NCI-H1048 (cell line): ENCODE results near the gene MTRR.
"Not testable (repeated sequence)": the region's sequence is repeated elsewhere in the genome, so short reads cannot be mapped to it uniquely, and the experiment has no call there.

Source experiments
- DNase-seq: peaks from one replicate; lab custom pipeline; 2025; lab: John Stamatoyannopoulos, UW

Gene MTRR

GRCh38 chr5:7897014-7897600 is 28.2 kb downstream of the MTRR start:
- DNase-seq: no peak

- no peak for DNase-seq
Measured at GRCh38 chr5:7902201-7902600, 33.3 kb downstream of the MTRR start.

GRCh38 chr5:7902666-7903625 is 34.0 kb downstream of the MTRR start:
- no peak for DNase-seq

- no peak for DNase-seq
Measured at GRCh38 chr5:7904170-7904569, 35.2 kb downstream of the MTRR start.

- no peak for DNase-seq
Measured at GRCh38 chr5:7907612-7908011, 38.7 kb downstream of the MTRR start.

- no peak for DNase-seq
Measured at GRCh38 chr5:7908317-7908716, 39.4 kb downstream of the MTRR start.

- DNase-seq: no peak
Measured at GRCh38 chr5:7910738-7911428, 41.9 kb downstream of the MTRR start.

- not testable (repeated sequence) for DNase-seq
Measured at GRCh38 chr5:7911429-7911771, 42.5 kb downstream of the MTRR start.

- no peak for DNase-seq
Measured at GRCh38 chr5:7916171-7916804, 47.3 kb downstream of the MTRR start.

GRCh38 chr5:7917130-7918123 is 48.5 kb downstream of the MTRR start:
- DNase-seq: no peak

- no peak for DNase-seq
Measured at GRCh38 chr5:7925961-7926695, 57.2 kb downstream of the MTRR start.

GRCh38 chr5:7926720-7927119 is 57.8 kb downstream of the MTRR start:
- no peak for DNase-seq

GRCh38 chr5:7927466-7928375 is 58.8 kb downstream of the MTRR start:
- peak; percentile 12 for DNase-seq

GRCh38 chr5:7930011-7930410 is 61.1 kb downstream of the MTRR start:
- DNase-seq: no peak

GRCh38 chr5:7941692-7942091 is 72.7 kb downstream of the MTRR start:
- no peak for DNase-seq

GRCh38 chr5:7947301-7947700 is 78.4 kb downstream of the MTRR start:
- no peak for DNase-seq
